Caco-2 (cell line): ENCODE results near the gene HPS4. TPM values are rescaled to one million over a fixed set of nuclear protein-coding genes. Genes with fewer than 3 reads are reported as not detected.
A peak's percentile ranks its signal among the peaks of the same experiment; 100 is the strongest.

ENCODE experiments used
- BruUV-seq: library from RNA; stranded (reverse); fragments of 400-500 nt; replicated peaks from 2 replicates; lab custom pipeline; 2021; lab: Mats Ljungman, UMichigan
- CTCF ChIA-PET: fragments of 300-600 bp; sonication (Branson Sonifier 250); formaldehyde crosslinking; loops from one replicate; lab custom pipeline; 2022; ENCODE audit warnings: antibody characterized with exemption; lab: Charles Lee
- POLR2A ChIA-PET: fragments of 300-600 bp; sonication (Branson Sonifier 250); formaldehyde crosslinking; loops from one replicate; lab custom pipeline; 2022; ENCODE audit warnings: antibody characterized with exemption; lab: Charles Lee
- DNase-seq, 2 experiments: peaks; one replicate each; pipeline versions ENCODE4 v3.0.0 to v3.0.0-alpha.2; 2020 to 2022
- H3K27me3 ChIP-seq: replicated peaks from 2 replicates; pipeline ENCODE4 v1.6.0; 2011; ENCODE audit warnings: low read length; ENCODE audit not compliant: control insufficient read depth, insufficient read depth
- H3K36me3 ChIP-seq: 2 replicates; pipeline ENCODE4 v1.5.1; 2011; ENCODE audit warnings: low read length; ENCODE audit not compliant: control insufficient read depth, insufficient read depth
- H3K4me1 ChIP-seq: fragments of 250-450 bp; sonication (Bioruptor Pico); 2 replicates; pipeline ENCODE4 v1.5.1; 2020; ENCODE audit warnings: mild to moderate bottlenecking
- H3K4me3 ChIP-seq: 2 replicates; pipeline ENCODE4 v1.5.1; 2011; ENCODE audit warnings: low read depth, mild to moderate bottlenecking, control low read depth, low read length
- H3K9me3 ChIP-seq: fragments of 250-450 bp; sonication (Bioruptor Pico); 2 replicates; pipeline ENCODE4 v1.5.1; 2020; ENCODE audit warnings: mild to moderate bottlenecking, moderate library complexity
- H3K27ac Mint-ChIP-seq: one replicate; pipeline ENCODE4 v1.8.0; 2022; ENCODE audit warnings: mixed read lengths; ENCODE audit not compliant: unreplicated experiment
- H3K27me3 Mint-ChIP-seq: one replicate; pipeline ENCODE4 v1.8.0; 2022; ENCODE audit warnings: mixed read lengths; ENCODE audit not compliant: insufficient read depth, unreplicated experiment
- H3K36me3 Mint-ChIP-seq: one replicate; pipeline ENCODE4 v1.8.0; 2022; ENCODE audit warnings: mild to moderate bottlenecking, mixed read lengths; ENCODE audit not compliant: insufficient read depth, unreplicated experiment
- H3K4me1 Mint-ChIP-seq: one replicate; pipeline ENCODE4 v1.8.0; 2022; ENCODE audit warnings: low read depth, mixed read lengths; ENCODE audit not compliant: unreplicated experiment
- H3K4me3 Mint-ChIP-seq: one replicate; pipeline ENCODE4 v1.8.0; 2022; ENCODE audit warnings: mild to moderate bottlenecking, moderate library complexity, mixed read lengths; ENCODE audit not compliant: unreplicated experiment
- H3K9me3 Mint-ChIP-seq: one replicate; pipeline ENCODE4 v1.8.0; 2022; ENCODE audit warnings: mixed read lengths; ENCODE audit not compliant: unreplicated experiment
- CTCF ChIP-seq, 2 experiments: fragments of 200-600 bp in 1 of 2; IDR thresholded peaks; 1 replicate in 1 of 2; 2 replicates in 1 of 2; pipeline versions ENCODE4 v1.5.1 to v1.8.0; 2011 to 2022; ENCODE audit warnings: antibody characterized with exemption in 1 of 2, control low read depth in 1 of 2, inconsistent platforms in 1 of 2, low read depth in 1 of 2, low read length in 1 of 2, mild to moderate bottlenecking in 1 of 2, moderate library complexity in 1 of 2; ENCODE audit not compliant: insufficient read depth in 1 of 2, severe bottlenecking in 1 of 2, unreplicated experiment in 1 of 2
- intact Hi-C: fragments of 100-400 bp; cut with micrococcal nuclease; formaldehyde crosslinking; loops from one replicate; pipeline ENCODE4 v1.10.0; 2022; ENCODE audit not compliant: unreplicated experiment
- total RNA-seq: library from RNA; stranded (reverse); gene quantifications from 2 replicates; pipeline ENCODE4 v1.2.3, GENCODE V29; 2022

The HPS4 gene
- total RNA-seq, 1 experiment from 2014 or later = 35.1 TPM

- intact Hi-C loops = no loop called here
- Mint-ChIP-seq H3K4me1 (peaks cover 25% of the 10 kb centered on the region), H3K27me3 (no peaks in the 10 kb centered on the region), H3K36me3 (peaks cover 42% of the 10 kb centered on the region), H3K4me3 (no peak overlapping the region), H3K27ac (peak overlapping the region; percentile 22), H3K9me3 (no peaks in the 10 kb centered on the region)
- CTCF ChIA-PET = no interaction called here
- Histone ChIP-seq H3K36me3 (peaks cover 1% of the 10 kb centered on the region), H3K27me3 (no peaks in the 10 kb centered on the region), H3K4me1 (peaks cover 6% of the 10 kb centered on the region; the same call in 1 of the 2 replicates), H3K4me3 (no peak overlapping the region), H3K9me3 (no peaks in the 10 kb centered on the region)
- POLR2A ChIA-PET = no interaction called here
- no peak for TF ChIP-seq CTCF (IDR thresholded peaks at IDR 0.05; ENCODE audit: insufficient read depth in 1 of 2, low read depth in 1 of 2, low read length in 1 of 2, severe bottlenecking in 1 of 2, unreplicated experiment in 1 of 2)
- BruUV-seq = no TSS peak
- DNase-seq = no peak
Observed at GRCh38 chr22:26485013-26485412, 1.4 kb upstream of the HPS4 start.

- intact Hi-C loops = no loop called here
- Histone ChIP-seq H3K4me3 (peak overlapping the region; percentile 82), H3K4me1 (peaks cover 10% of the 10 kb centered on the region; the same call in 1 of the 2 replicates), H3K36me3 (peaks cover 1% of the 10 kb centered on the region), H3K9me3 (no peaks in the 10 kb centered on the region), H3K27me3 (no peaks in the 10 kb centered on the region)
- H3K4me1 Mint-ChIP-seq = peaks cover 30% of the 10 kb centered on the region
- ChIA-PET CTCF (interaction anchor here (1.3 kb wide), 1 partner anchor 119 kb away, joined by 6 read pairs; no protein-coding TSS in a partner anchor), POLR2A (interaction anchor here (1.7 kb wide), 1 partner anchor 28 kb away, joined by 13 read pairs; the partner anchor contains the start of gene TFIP11)
- H3K27ac Mint-ChIP-seq = peak overlapping the region; percentile 96
- H3K36me3 Mint-ChIP-seq = peaks cover 36% of the 10 kb centered on the region
- H3K4me3 Mint-ChIP-seq = peak overlapping the region; percentile 98
- no peak for DNase-seq
- no peaks in the 10 kb centered on the region for H3K27me3 Mint-ChIP-seq
- TF ChIP-seq CTCF (IDR thresholded peaks at IDR 0.05; ENCODE audit: insufficient read depth in 1 of 2, low read depth in 1 of 2, low read length in 1 of 2, severe bottlenecking in 1 of 2, unreplicated experiment in 1 of 2) = no peak
- BruUV-seq = TSS peak; percentile 53
- no peaks in the 10 kb centered on the region for H3K9me3 Mint-ChIP-seq
Observed at GRCh38 chr22:26484360-26484706, 750 bp upstream of the HPS4 start.

GRCh38 chr22:26483043-26483438 is 542 bp downstream of the HPS4 start:
- no peaks in the 10 kb centered on the region for H3K9me3 ChIP-seq
- H3K4me3 ChIP-seq = peak overlapping the region; percentile 82
- no TSS peak for BruUV-seq
- POLR2A ChIA-PET = interaction anchor here (0.7 to 1.7 kb wide), 5 partner anchors 12 to 1436 kb away, joined by 3 to 13 read pairs (median 4); partner anchors contain the start of genes PITPNB and TFIP11
- no peak for DNase-seq
- H3K36me3 ChIP-seq = peaks cover 1% of the 10 kb centered on the region
- H3K4me1 ChIP-seq = peaks cover 12% of the 10 kb centered on the region; the same call in 1 of the 2 replicates
- no peaks in the 10 kb centered on the region for H3K9me3 Mint-ChIP-seq
- no peaks in the 10 kb centered on the region for H3K27me3 ChIP-seq
- CTCF ChIA-PET = interaction anchor here (0.7 to 1.3 kb wide), 2 partner anchors 19 to 118 kb away, joined by 3 to 6 read pairs; no protein-coding TSS in a partner anchor
- peak overlapping the region; percentile 96 for H3K27ac Mint-ChIP-seq
- intact Hi-C loops = no loop called here
- peak overlapping the region; percentile 98 for H3K4me3 Mint-ChIP-seq
- peaks cover 25% of the 10 kb centered on the region for H3K36me3 Mint-ChIP-seq
- H3K4me1 Mint-ChIP-seq = peaks cover 30% of the 10 kb centered on the region
- no peaks in the 10 kb centered on the region for H3K27me3 Mint-ChIP-seq
- TF ChIP-seq CTCF (IDR thresholded peaks at IDR 0.05; ENCODE audit: insufficient read depth in 1 of 2, low read depth in 1 of 2, low read length in 1 of 2, severe bottlenecking in 1 of 2, unreplicated experiment in 1 of 2) = no peak
